ENCODE measurements around the gene YTHDC1. TPM values are rescaled to one million over a fixed set of nuclear protein-coding genes. Genes with fewer than 3 reads are reported as not detected.

The YTHDC1 gene
- total and polyA plus RNA-seq, 2 of the 4 experiments (the other 2 are of a cell fraction), result 31.9 to 32.7 TPM

- no peaks in the 10 kb centered on the region for H3K79me1 ChIP-seq (ENCODE audit: low read depth in 1 of 2, low read length in 2 of 2)
- H3K18ac ChIP-seq (ENCODE audit: low read depth, low read length), result no peak overlapping the region
- no peaks in the 10 kb centered on the region for H3K36me3 ChIP-seq (ENCODE audit: control insufficient read depth, insufficient read depth, low read length)
- H3K27ac ChIP-seq (ENCODE audit: insufficient read depth, low read length), result no peak overlapping the region
- no peak overlapping the region for H3K4me2 ChIP-seq (ENCODE audit: low read depth, low read length)
- WGBS, 2 experiments (ENCODE audit: extremely low coverage in 2 of 2, insufficient read length in 1 of 2), result no CpG with 5 or more reads among the region's 3 CpGs
- H3K4ac ChIP-seq (ENCODE audit: low read depth, low read length), result no peak overlapping the region
- no peak overlapping the region for H3K9ac ChIP-seq (ENCODE audit: low read depth, low read length)
- H2BK15ac ChIP-seq (ENCODE audit: low read depth, low read length), result no peak overlapping the region
- ChIA-PET CTCF (no interaction called here), POLR2A (ENCODE audit: unreplicated experiment) (no interaction called here)
- no peaks in the 10 kb centered on the region for H3K4me1 ChIP-seq (ENCODE audit: control insufficient read depth, insufficient read depth, low read length)
- TF ChIP-seq NFE2L2 (IDR thresholded peaks at IDR 0.05; ENCODE audit: low read depth, low read length) (no peak), CEBPB (IDR thresholded peaks at IDR 0.05; ENCODE audit: low read depth, low read length) (no peak), MXI1 (IDR thresholded peaks at IDR 0.05; ENCODE audit: borderline replicate concordance, low read depth, low read length) (no peak), RFX5 (IDR thresholded peaks at IDR 0.05; ENCODE audit: low read depth, low read length) (no peak), SMC3 (IDR thresholded peaks at IDR 0.05; ENCODE audit: low read depth, low read length) (no peak), RAD21 (IDR thresholded peaks at IDR 0.05; ENCODE audit: low read length) (no peak), CHD1 (IDR thresholded peaks at IDR 0.05; ENCODE audit: low read depth, low read length) (no peak), FOS (IDR thresholded peaks at IDR 0.05; ENCODE audit: low read depth, low read length) (no peak), POLR2A (IDR thresholded peaks at IDR 0.05; ENCODE audit: low read depth, low read length) (no peak), CTCF (conservative IDR thresholded peaks at IDR 0.05; ENCODE audit: low read depth, low read length) (no peak)
- H2AFZ ChIP-seq (replicated peaks; ENCODE audit: low read length, poor library complexity), result no peak overlapping the region
- no peak overlapping the region for H3K14ac ChIP-seq (replicated peaks; ENCODE audit: low read depth, low read length)
- no peak overlapping the region for H2BK120ac ChIP-seq (ENCODE audit: low read depth, low read length)
- no peak overlapping the region for H4K91ac ChIP-seq (ENCODE audit: insufficient read depth, low read depth, low read length)
- H3K27me3 ChIP-seq (ENCODE audit: control insufficient read depth, insufficient read depth, low read length), result no peaks in the 10 kb centered on the region
- no TSS peak for BruUV-seq (replicated peaks)
- H2BK5ac ChIP-seq (ENCODE audit: low read depth, low read length, poor library complexity, severe bottlenecking), result no peak overlapping the region
- dilution Hi-C loops (cut with HindIII; ENCODE audit: low sequenced_read_pairs, unreplicated experiment), result no loop called here
- H2AK9ac ChIP-seq (replicated peaks; ENCODE audit: low read depth, low read length, poor library complexity), result no peak overlapping the region
- H3K9me3 ChIP-seq (ENCODE audit: control insufficient read depth, insufficient read depth, low read length), result no peaks in the 10 kb centered on the region
- no peak for DNase-seq
- no peaks in the 10 kb centered on the region for H3K9me1 ChIP-seq (ENCODE audit: insufficient read depth, low read length)
- H2AK5ac ChIP-seq (ENCODE audit: low read depth, low read length), result no peak overlapping the region
- no peaks in the 10 kb centered on the region for H4K20me1 ChIP-seq (ENCODE audit: insufficient read depth, low read length)
- no peak overlapping the region for H3K4me3 ChIP-seq (ENCODE audit: insufficient read depth, low read depth, low read length)
- H3K56ac ChIP-seq (ENCODE audit: extremely low read depth, insufficient read depth, low read length), result no peak overlapping the region
- H4K5ac ChIP-seq (ENCODE audit: low read depth, low read length), result no peak overlapping the region
- H2BK20ac ChIP-seq (ENCODE audit: low read depth, low read length), result no peak overlapping the region
- H4K8ac ChIP-seq (ENCODE audit: low read depth in 2 of 2, low read length in 2 of 2), result no peak overlapping the region
- in situ Hi-C loops (cut with MboI; ENCODE audit: low sequenced_read_pairs), result loop anchor here (25.0 kb wide), 1 partner anchor 1329 kb away; no protein-coding TSS in a partner anchor
- no peak overlapping the region for H3K23ac ChIP-seq (ENCODE audit: low read depth, low read length)
- intact Hi-C loops (cut with micrococcal nuclease), result no loop called here
- no peak for ATAC-seq (ENCODE audit: low read depth)
Observed at GRCh38 chr4:68283714-68284113, 66.2 kb downstream of the YTHDC1 start.

Measured in IMR-90 (cell line).